ENCODE measurements around the gene OR5AC2.

Gene OR5AC2, protein sequence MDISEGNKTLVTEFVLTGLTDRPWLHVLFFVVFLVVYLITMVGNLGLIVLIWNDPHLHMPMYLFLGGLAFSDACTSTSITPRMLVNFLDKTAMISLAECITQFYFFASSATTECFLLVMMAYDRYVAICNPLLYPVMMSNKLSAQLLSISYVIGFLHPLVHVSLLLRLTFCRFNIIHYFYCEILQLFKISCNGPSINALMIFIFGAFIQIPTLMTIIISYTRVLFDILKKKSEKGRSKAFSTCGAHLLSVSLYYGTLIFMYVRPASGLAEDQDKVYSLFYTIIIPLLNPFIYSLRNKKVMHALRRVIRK

DNA sequence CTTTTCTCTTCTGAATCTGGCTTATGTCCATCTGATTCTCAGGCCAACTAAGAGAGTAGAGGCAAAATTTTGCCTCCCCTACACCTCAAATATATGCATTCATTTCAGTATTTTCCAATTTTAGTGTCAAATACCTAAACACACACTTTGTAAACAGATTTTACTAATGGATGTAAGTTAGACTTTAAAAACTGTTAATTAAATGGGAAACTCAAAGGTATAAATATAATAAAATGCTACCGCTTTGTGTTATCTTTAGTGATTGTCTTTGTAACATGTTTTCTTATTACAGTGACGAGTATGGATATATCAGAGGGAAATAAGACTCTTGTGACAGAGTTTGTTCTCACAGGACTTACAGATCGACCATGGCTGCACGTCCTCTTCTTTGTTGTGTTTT is at the start of gene OR5AC2:
Gene OR5AC2, plus strand, starts transcription at position 301 of the 400 bp plus-strand sequence. Its CDS starts 0 bp downstream, at position 301.
- no peak for DNase-seq (ENCODE audit: low read depth in 2 of 2, low spot score in 1 of 2)

DNA sequence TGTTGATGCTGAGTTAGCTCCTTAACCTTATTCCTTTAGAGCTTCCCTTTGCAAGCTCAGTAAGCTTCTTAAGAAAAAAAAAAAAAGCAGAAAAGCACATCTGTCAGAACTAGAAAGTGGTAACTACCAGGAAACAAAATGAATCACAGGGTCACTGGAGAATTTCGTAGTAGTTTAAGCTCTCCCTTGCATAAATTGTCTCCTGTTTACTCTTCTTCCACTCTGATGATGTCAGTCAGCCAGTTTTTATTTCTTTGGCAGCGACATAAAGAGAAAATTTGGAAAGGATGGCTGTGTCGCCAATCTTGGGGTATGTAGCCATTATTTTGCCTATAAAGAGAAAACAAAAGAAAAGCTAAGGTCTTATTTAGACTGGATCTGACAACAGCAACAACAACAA is 48.7 kb upstream of the OR5AC2 start:
- no peak for DNase-seq (ENCODE audit: low read depth in 2 of 2, low spot score in 1 of 2)

DNA sequence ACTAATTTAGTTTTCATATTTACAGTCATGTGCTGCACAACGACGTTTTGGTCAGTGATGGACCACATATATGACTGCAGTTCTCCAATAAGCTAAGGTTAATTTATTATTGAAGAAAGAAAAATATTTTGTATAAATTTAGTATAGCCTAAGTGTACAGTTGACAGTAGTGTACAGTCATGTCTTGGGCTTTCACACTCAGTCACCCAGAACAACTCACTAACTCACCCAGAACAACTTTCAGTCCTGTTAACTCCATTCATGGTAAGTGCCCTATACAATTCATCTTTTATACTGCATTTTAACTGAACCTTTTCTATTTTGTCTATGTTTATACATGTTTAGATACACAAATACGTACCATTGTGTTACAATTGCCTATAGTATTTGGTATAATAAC is 48.1 kb upstream of the OR5AC2 start:
- DNase-seq (ENCODE audit: low read depth in 2 of 2, low spot score in 1 of 2) = no peak

DNA sequence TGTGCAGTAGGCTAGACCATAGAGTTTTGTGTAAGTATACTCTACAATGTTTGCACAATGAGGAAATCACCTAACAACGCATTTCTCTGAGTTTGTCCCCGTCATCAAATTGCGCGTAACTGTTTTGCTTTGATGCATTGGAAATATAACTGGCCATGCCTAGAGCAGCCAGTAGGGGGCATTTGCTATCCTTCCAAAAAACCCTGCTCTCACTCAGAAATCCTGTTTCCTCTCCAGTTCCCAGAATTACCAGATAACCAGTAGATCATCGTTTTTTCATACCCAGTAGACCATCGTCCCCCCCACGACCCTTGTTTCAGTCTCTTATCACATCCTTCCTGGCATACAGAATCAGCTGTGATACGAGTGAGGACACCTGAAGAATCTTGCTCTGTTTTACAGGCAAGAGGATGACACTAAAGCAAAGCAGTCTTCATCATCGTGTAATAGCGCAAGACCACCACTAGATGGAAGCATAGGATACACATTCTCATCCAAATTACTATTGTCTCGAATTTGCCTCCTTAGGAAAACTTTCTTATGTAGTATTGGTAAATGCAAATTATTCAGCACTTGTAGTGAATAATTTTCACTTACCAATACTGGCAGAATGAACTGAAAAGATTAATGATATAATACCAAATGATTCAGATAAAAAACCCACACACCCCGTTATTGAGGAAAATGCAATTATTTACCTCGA is 47.5 kb upstream of the OR5AC2 start:
- DNase-seq (ENCODE audit: low read depth in 2 of 2, low spot score in 1 of 2) = peak; percentile 7 to 30

DNA sequence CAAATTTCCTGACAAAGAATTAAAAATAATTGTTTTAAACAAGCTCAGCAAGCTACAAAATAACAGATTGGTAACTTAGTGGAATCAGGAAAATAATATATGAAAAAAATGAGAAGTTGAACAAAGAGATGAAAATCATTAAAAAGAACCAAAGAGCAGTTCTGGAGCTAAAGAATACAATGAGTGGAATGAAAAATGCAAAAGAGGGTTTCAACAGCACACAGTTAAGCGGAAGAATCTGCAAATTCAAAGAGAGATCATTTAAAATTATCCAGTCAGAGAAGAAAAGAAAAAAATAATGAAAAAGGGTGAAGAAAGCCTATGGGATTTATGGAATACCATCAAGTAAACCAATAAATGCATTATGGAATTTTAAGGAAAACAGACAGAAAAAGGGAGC is 45.6 kb upstream of the OR5AC2 start:
- no peak for DNase-seq (ENCODE audit: low read depth in 2 of 2, low spot score in 1 of 2)

DNA sequence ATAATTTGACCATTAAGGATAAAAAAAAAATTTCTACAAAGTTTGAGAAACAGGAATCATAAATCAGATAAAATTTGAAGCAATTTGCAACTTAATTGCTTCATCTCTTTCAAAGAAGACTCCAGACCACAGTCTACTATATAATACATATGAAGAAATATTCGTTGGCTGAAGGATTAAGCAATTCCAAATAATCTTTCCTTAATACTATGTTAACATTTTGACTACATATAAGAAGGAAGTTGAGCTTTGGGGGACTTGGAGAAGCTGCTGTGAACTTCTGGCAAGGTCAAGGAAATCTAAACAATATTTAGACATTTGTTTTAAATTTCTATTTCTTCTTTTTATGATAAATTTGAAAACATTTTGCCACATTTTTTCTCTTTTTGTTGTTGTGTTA is 38.4 kb upstream of the OR5AC2 start:
- DNase-seq (ENCODE audit: low read depth in 2 of 2, low spot score in 1 of 2) = no peak

DNA sequence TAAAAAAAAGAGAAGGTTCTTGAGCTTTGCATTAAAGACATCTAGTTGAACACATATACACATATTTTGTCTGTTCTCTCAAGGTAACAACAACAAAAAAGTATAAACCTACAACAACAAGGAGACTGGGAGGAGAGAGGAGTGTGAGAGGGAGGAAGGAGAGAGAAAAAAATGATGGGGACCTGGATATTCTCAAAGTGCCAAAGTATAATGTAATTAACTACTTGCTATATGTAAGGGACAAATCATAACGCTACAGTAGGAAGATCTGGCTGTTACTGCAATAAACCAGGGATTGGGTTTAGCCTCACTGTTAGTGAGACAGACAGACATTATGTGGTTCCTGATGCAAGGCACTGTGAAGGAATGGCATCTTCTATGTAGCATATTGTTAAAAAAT is 37.7 kb upstream of the OR5AC2 start:
- DNase-seq (ENCODE audit: low read depth in 2 of 2, low spot score in 1 of 2) = no peak

DNA sequence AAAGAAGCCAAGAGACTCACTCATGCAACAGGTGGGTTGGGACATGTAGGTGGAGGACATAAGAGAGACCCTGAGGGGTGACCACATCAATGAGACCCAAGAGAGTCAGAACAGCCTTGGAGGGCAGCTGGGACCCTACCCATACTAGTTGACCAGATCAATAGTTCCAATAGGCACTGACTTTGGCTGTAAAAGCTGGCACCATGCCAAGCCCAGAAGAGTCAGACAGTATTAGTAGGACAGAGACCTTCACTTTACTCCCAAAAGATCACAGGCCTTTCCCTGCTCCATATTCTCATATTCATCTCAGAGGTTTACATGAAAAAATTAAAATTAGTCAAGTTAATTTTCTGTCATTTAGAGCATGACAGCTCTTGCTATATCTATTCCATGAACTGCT is 30.9 kb upstream of the OR5AC2 start:
- no peak for DNase-seq (ENCODE audit: low read depth in 2 of 2, low spot score in 1 of 2)

DNA sequence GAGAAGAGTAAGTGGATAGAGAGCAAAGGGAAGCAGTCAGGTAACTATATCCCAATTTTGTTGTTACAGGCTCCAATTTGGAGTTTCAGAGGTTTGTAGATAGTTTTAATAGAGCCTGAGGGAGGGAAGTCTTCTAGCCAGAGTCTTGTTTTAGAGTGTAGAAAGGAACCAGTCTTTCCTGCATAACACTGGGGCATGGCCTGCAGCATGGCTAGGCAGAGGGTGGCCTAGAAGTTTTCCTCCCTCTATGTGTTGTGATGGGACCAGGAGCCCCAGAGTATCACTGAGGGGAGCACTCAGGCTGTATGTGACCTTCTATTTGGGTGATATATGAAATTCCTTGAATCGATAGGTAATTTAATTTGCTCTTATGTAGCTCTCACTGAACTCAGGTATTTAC is 29.3 kb upstream of the OR5AC2 start:
- DNase-seq (ENCODE audit: low read depth in 2 of 2, low spot score in 1 of 2) = no peak

DNA sequence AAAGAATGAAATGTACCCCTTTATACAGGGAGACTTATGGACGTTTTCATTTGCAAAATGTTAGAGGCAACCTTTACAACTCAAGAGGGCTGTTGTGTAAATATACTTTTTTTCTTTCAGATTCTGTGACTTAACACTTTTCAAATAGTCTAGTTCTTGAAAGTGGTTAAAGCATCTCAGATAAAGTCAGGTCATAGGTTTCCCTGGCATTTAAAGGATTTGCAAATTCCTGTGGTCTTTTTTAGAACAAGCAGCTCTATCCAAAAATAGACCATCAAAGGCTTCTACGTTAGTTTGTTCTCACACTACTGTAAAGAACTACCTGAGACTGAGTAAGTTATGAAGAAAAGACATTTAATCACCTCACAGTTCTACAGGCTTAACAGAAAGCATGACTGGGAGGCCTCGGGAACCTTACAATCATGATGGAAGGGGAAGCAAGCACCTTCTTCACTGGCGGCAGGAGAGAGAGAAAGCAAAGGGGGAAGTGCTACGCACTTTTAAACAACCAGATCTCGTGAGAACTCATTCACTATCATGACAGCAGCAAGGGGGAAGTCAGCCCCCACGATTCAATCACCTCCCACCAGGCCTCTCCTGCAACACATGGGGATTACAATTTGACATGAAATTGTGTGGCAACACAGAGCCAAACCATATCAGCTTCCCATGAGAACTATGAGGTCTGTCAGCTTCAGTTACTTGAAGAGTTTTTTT is 28.6 kb upstream of the OR5AC2 start:
- DNase-seq (ENCODE audit: low read depth in 2 of 2, low spot score in 1 of 2) = no peak

DNA sequence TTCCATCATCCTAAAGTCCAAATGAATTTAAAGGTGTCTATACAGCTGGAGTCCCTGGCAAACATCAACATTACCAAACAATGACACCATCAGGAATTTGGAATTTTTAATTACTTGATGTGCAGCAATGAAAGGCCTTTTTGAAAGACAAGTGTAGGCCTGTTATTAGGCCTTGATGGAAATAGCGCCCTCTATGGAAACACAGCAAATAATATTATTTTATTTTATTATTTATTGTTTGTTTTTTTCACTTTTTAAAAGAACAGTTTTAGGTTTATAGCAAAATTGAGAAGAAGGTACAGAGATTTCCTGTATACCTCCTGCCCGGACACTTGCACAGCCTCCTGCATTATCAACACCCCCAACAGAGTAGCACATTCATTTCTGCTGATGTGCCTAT is 18.1 kb upstream of the OR5AC2 start:
- DNase-seq (ENCODE audit: low read depth in 2 of 2, low spot score in 1 of 2) = no peak

DNA sequence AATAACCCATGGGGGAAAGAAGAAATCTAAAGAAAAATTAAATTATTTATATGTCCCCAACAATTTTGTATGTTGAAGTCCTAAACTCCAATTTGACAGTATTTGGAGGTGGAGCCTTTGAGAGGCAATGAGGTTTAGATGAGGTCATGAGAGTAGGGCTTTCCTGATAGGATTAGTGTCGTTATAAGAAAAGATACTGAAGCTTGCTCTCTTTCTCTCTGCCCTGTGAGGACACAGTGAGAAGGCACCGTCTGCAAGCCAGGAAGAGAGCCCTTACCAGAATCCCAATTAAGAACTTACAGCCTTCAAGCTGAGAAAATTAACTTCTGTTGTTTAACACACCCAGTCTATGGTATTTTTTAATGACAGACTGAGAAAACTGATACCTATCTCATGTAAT is 16.1 kb upstream of the OR5AC2 start:
- no peak for DNase-seq (ENCODE audit: low read depth in 2 of 2, low spot score in 1 of 2)

DNA sequence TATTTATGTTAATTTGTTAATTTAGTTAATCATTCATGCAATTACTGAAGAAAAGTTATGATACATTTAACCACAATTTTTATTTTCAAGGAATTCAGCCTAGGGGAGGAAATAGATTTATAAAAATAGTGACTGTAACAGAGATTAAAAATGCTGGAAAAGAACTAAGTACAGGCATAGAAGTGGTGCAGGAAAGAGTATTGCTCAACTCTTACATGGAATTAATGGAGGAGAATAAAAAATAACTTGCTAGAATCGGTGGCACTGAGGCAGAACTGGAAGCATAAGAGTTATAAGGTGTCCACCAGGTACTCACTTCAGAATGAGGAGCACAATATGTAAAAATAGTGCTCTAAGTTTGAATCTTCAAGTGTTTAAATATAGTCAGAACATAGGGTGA is 13.5 kb upstream of the OR5AC2 start:
- DNase-seq (ENCODE audit: low read depth in 2 of 2, low spot score in 1 of 2) = no peak

DNA sequence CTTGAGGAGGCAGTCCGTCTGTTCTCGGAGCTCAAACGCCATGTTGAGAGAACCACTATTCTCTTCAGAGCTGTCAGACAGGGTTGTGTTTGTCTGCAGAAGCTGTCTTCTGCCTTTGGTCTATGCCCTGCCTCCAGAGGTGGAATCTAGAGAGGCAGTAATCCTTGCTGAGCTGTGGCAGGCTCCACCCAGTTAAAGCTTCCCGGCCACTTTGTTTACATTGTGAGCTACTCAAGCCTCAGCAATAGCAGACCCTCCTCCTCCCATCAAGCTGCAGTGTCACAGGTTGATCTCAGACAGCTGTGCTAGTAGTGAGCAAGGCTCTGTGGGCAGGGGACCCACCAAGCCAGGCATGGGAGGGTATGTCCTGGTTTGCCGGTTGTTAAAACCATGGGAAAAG is 8.9 kb downstream of the OR5AC2 start:
- DNase-seq (ENCODE audit: low read depth in 2 of 2, low spot score in 1 of 2) = no peak

DNA sequence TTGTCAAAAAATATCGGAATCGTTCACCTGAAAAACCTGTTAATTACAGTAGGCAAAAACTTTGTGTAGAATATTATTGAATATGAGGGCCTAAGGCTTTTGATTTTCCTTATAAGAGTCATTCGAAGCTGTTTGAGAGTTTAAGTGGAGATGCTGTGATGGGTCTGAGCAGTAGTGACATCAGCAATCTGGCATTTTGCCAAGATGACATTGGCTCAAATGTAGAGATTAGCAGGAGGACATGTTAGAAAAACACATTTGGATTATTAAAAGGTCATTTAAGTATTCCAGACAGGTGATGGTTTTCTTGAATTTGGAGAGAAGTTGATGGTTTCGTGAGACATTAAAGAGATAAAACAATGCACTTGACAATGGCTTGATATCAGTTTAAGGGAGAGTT is 12.9 kb downstream of the OR5AC2 start:
- no peak for DNase-seq (ENCODE audit: low read depth in 2 of 2, low spot score in 1 of 2)

DNA sequence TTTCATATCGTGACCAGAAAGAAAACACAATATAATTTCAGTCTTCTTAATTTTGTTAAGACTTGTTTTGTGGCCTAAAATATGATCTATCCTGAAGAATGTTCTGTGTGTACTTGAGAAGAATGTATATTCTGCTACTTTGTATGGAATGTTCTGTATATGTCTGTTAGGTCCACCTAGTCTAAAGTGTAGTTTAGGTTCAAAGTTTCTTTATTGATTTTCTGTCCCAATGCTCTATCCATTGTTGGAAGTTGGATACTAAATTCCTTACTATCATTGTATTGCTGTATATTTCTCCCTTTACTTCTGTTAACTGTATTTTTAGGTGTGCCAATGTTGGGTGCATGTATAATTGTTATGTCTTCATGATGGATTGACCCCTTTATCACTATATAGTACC is 21.2 kb downstream of the OR5AC2 start:
- no peak for DNase-seq (ENCODE audit: low read depth in 2 of 2, low spot score in 1 of 2)

DNA sequence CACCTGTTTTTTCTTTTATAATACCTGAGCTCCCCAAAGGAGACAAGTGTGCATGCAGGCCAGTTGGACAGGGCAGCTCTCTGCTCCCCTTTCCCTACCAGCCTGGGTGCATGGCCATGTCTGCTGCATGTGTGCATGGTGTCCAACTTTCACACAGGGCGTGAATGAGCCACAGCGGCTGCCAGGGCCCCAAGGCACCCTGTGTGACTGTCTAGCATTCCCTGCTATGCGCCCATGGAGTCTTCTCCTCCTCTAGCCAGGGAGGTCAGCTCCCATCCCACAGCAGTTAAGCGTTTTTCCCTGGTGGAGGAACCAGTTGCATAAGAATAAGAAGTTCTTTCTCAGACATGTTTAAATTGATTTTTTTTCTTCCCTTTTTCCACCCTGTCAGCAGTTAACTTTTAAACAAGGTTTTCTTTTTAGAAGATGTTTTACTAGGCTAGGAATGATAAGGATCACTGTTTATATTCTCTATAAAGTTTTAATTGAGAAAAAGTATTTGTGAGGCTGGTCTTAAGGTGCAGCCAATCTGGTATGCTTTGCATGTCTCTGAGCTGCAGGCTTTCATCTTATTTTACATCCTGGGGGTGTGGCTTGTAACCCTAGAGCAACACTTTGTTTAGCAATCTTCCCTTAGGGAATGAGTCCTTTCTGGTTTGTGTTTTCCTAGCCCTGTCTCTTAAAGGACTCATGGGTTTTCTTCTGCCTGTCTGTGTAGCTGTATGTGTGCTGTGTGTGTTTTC is 23.0 kb downstream of the OR5AC2 start:
- DNase-seq (ENCODE audit: low read depth in 2 of 2, low spot score in 1 of 2) = no peak

DNA sequence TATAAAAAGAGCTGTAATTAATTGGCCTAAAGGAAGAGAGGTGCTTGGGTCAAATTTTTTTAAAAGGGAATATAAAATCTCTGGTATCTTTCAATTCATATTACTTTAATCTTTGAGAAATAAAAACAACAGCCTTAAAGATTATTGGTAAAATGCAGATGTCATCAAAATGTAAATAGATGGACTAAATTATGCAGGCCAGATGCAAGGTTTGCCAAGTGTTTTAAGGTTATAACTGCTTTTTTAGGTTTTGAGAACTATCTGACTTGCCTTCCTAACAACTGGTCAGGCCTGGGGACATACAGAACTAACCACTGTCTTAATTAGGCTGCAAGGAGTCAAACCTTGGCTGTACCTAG is 23.6 kb downstream of the OR5AC2 start:
- no peak for DNase-seq (ENCODE audit: low read depth in 2 of 2, low spot score in 1 of 2)

DNA sequence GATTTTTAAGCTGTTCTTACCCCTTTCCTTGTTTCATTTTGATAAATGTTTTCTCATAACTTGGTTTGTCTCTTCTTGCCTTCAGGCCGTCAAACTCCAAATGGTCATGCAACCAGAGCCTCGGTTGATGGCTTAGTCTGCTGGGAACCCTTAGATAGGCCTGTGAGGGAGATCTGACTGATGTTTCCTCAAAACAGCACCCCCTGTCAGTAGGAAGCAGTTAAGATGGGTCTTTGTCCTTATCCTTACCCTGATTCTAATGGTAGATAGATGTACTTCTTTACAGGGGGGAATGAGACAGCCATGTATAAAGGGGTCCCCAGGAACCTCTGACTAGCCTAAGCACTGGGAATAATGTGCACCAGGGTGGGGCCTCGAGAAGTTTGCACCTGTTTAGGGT is 27.3 kb downstream of the OR5AC2 start:
- no peak for DNase-seq (ENCODE audit: low read depth in 2 of 2, low spot score in 1 of 2)

DNA sequence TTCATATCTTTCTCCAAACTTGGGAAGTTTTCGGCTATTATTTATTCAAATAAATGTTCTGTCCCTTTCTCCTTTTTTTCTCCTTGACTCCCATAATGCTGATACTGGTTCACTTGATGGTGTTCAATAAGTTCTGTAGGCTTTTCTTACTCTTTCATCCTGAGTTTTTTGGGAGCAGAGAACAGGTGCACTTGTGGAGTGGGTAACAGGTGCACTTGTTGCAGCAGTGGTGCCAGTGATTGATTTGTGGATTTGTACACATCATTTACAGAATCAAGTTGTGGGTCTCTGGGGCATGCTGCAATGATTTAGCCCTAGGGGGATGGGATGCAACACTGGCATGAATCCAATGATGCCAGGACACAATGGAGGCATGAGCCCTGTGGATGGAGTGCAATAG is 28.7 kb downstream of the OR5AC2 start:
- no peak for DNase-seq (ENCODE audit: low read depth in 2 of 2, low spot score in 1 of 2)

DNA sequence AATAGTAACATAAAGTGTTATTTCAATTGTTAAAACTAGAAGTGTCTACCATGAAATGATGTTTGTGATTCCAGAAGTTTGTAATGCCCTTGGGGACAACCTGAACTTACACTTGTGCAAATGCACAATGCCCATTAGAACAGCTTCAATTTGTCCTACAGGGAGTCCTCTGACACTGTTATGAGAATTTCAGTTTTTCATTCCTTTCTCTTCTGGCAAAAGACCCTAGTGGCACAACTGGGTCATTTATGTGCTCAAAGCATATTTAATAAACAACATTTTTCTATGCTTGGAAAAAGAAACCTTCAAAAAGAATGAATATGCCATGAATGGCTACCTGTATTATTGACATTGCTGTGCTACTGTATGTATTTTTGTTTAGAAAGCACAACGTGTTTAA is 43.4 kb downstream of the OR5AC2 start, which contains the start of gene OR5H1:
Gene OR5H1, plus strand, starts transcription at position 301 of the 400 bp plus-strand sequence. CDS start 1,977 bp downstream, outside the sequence.
- DNase-seq (ENCODE audit: low read depth in 2 of 2, low spot score in 1 of 2) = no peak

DNA sequence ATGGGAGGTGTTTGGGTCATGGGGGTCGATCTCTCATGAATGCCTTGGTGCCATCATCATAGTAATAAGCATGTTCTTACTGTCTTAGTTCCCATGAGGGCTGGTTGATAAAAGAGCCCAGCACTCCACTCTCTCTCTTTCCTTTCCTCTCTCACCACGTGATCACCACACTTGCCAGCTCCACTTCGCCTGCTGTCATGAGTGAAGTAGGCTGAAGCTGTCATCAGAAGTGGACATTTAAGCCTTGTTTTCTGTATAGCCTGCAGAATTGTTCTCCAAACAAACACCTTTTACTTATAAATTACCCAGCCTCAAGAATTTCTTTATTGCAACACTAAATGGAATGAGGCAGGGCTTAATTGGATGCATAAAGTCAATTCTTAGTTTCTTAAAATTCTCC is 49.7 kb downstream of the OR5AC2 start:
- DNase-seq (ENCODE audit: low read depth in 2 of 2, low spot score in 1 of 2) = no peak
